HEK293 (cell line): ENCODE measurements around the gene ANKRD13A.

Experiments
- CTCF ChIA-PET: fragments of 350-600 bp; formaldehyde crosslinking; extraction: SDS; loops from one replicate; lab custom pipeline; 2021; ENCODE audit warnings: antibody characterized with exemption; lab: Yijun Ruan, JAX
- POLR2A ChIA-PET: fragments of 300-600 bp; formaldehyde crosslinking; extraction: SDS; loops from one replicate; lab custom pipeline; 2020; ENCODE audit warnings: antibody characterized with exemption, inconsistent platforms; lab: Yijun Ruan, JAX
- H3K27ac ChIP-seq: fragments of 200-500 bp; sonication (Bioruptor generic); 2 replicates; pipeline ENCODE4 v1.5.1; 2014; ENCODE audit warnings: low read depth, low read length, control low read depth, inconsistent platforms; ENCODE audit errors: extremely low read depth
- H3K36me3 ChIP-seq, 2 experiments: fragments of 200-500 bp in 1 of 2; sonication (Bioruptor generic) in 1 of 2; 1 replicate in 1 of 2; 2 replicates in 1 of 2; pipeline ENCODE4 v1.5.1; 2014 to 2017; ENCODE audit warnings: inconsistent platforms in 2 of 2, low read length in 2 of 2; ENCODE audit not compliant: control insufficient read depth in 2 of 2, insufficient read depth in 1 of 2
- H3K4me1 ChIP-seq: fragments of 200-500 bp; sonication (Bioruptor generic); 2 replicates; pipeline ENCODE4 v1.5.1; 2014; ENCODE audit warnings: mild to moderate bottlenecking, low read length, inconsistent platforms; ENCODE audit not compliant: control insufficient read depth, insufficient read depth
- H3K4me3 ChIP-seq: 2 replicates; pipeline ENCODE4 v1.5.1; 2011; ENCODE audit warnings: low read depth, mild to moderate bottlenecking, control low read depth, low read length, moderate library complexity
- H3K9me3 ChIP-seq: fragments of 200-500 bp; sonication (Bioruptor generic); 2 replicates; pipeline ENCODE4 v1.5.1; 2014; ENCODE audit warnings: low read depth, low read length, inconsistent platforms; ENCODE audit not compliant: control insufficient read depth, insufficient read depth
- EGR2 ChIP-seq: fragments of 450-650 bp; formaldehyde crosslinking; IDR thresholded peaks from 2 replicates; pipeline ENCODE4 v1.5.1; 2016; ENCODE audit warnings: low read depth, missing biosample characterization, missing genetic modification characterization
- HIC1 ChIP-seq: fragments of 450-650 bp; formaldehyde crosslinking; IDR thresholded peaks from 2 replicates; pipeline ENCODE4 v1.5.1; 2016; ENCODE audit warnings: missing biosample characterization, missing genetic modification characterization
- PRDM10 ChIP-seq: fragments of 450-650 bp; formaldehyde crosslinking; IDR thresholded peaks from 2 replicates; pipeline ENCODE4 v1.5.1; 2016; ENCODE audit warnings: missing biosample characterization, missing genetic modification characterization
- TCF7L2 ChIP-seq: IDR thresholded peaks from 2 replicates; pipeline ENCODE4 v1.6.1; 2011; ENCODE audit warnings: low read depth, mild to moderate bottlenecking, inconsistent platforms, low read length, moderate library complexity, borderline replicate concordance
- WT1 ChIP-seq: fragments of 450-650 bp; formaldehyde crosslinking; IDR thresholded peaks from 2 replicates; pipeline ENCODE4 v1.5.1; 2016; ENCODE audit warnings: missing biosample characterization, missing genetic modification characterization
- ZBTB17 ChIP-seq: fragments of 450-650 bp; formaldehyde crosslinking; IDR thresholded peaks from 2 replicates; pipeline ENCODE4 v1.5.1; 2016; ENCODE audit warnings: missing biosample characterization, missing genetic modification characterization
- ZBTB7A ChIP-seq: fragments of 450-650 bp; formaldehyde crosslinking; IDR thresholded peaks from 2 replicates; pipeline ENCODE4 v1.5.1; 2016; ENCODE audit warnings: low read depth, missing biosample characterization, missing genetic modification characterization
- ZFHX2 ChIP-seq: fragments of 450-650 bp; formaldehyde crosslinking; conservative IDR thresholded peaks from 2 replicates; pipeline ENCODE4 v1.5.1; 2016; ENCODE audit warnings: missing biosample characterization, missing genetic modification characterization
- ZFP69B ChIP-seq: fragments of 450-650 bp; formaldehyde crosslinking; IDR thresholded peaks from 2 replicates; pipeline ENCODE4 v1.5.1; 2016; ENCODE audit warnings: missing biosample characterization, missing genetic modification characterization
- ZNF155 ChIP-seq: fragments of 450-650 bp; formaldehyde crosslinking; IDR thresholded peaks from 2 replicates; pipeline ENCODE4 v1.5.1; 2016; ENCODE audit warnings: missing biosample characterization, missing genetic modification characterization
- ZNF169 ChIP-seq: fragments of 450-650 bp; formaldehyde crosslinking; IDR thresholded peaks from 2 replicates; pipeline ENCODE4 v1.5.1; 2016; ENCODE audit warnings: missing biosample characterization, missing genetic modification characterization
- ZNF214 ChIP-seq: fragments of 450-650 bp; formaldehyde crosslinking; IDR thresholded peaks from 2 replicates; pipeline ENCODE4 v1.5.1; 2017; ENCODE audit warnings: missing biosample characterization, mild to moderate bottlenecking, missing genetic modification characterization, borderline replicate concordance
- ZNF239 ChIP-seq: fragments of 450-650 bp; formaldehyde crosslinking; IDR thresholded peaks from 2 replicates; pipeline ENCODE4 v1.5.1; 2016; ENCODE audit warnings: missing biosample characterization, missing genetic modification characterization
- ZNF433 ChIP-seq: fragments of 450-650 bp; formaldehyde crosslinking; IDR thresholded peaks from 2 replicates; pipeline ENCODE4 v1.5.1; 2016; ENCODE audit warnings: missing biosample characterization, missing genetic modification characterization, low read depth
- ZNF600 ChIP-seq: fragments of 450-650 bp; formaldehyde crosslinking; IDR thresholded peaks from 2 replicates; pipeline ENCODE4 v1.5.1; 2016; ENCODE audit warnings: missing biosample characterization, missing genetic modification characterization
- ZNF658 ChIP-seq: fragments of 450-650 bp; formaldehyde crosslinking; IDR thresholded peaks from 2 replicates; pipeline ENCODE4; 2016; ENCODE audit warnings: missing biosample characterization, missing genetic modification characterization
- ZNF670 ChIP-seq: fragments of 450-650 bp; formaldehyde crosslinking; IDR thresholded peaks from 2 replicates; pipeline ENCODE4 v1.5.1; 2016; ENCODE audit warnings: missing biosample characterization, missing genetic modification characterization, low read depth
- ZSCAN16 ChIP-seq: fragments of 450-650 bp; formaldehyde crosslinking; IDR thresholded peaks from 2 replicates; pipeline ENCODE4 v1.5.1; 2016; ENCODE audit warnings: missing biosample characterization, missing genetic modification characterization
- ZXDB ChIP-seq: fragments of 450-650 bp; formaldehyde crosslinking; IDR thresholded peaks from 2 replicates; pipeline ENCODE4 v1.5.1; 2016; ENCODE audit warnings: missing biosample characterization, missing genetic modification characterization
- TF ChIP-seq, protein P1 (sequence below): IDR thresholded peaks from 2 replicates; pipeline ENCODE4 v1.6.1; 2011; ENCODE audit warnings: mild to moderate bottlenecking, low read depth, low read length, borderline replicate concordance

The ANKRD13A gene

GRCh38 chr12:110029290-110029815 lies 30.1 kb downstream of the ANKRD13A start:
- Histone ChIP-seq H3K4me3 (no peak overlapping the region), H3K4me1 (peaks cover 2% of the 10 kb centered on the region; the same call in 1 of the 2 replicates), H3K36me3 (peaks cover 31 to 65% of the 10 kb centered on the region in 2 experiments), H3K9me3 (no peaks in the 10 kb centered on the region), H3K27ac (no peak overlapping the region)
- ChIA-PET POLR2A (no interaction called here), CTCF (interaction anchor here (0.6 kb wide), 1 partner anchor 38 kb away, joined by 3 read pairs; no protein-coding TSS in a partner anchor)
- TF ChIP-seq ZFHX2 (tag by site-specific recombination) (peak; percentile 39), EGR2 (peak; percentile 50; the same call in 1 of the 2 replicates), TCF7L2 (no peak)

DNA sequence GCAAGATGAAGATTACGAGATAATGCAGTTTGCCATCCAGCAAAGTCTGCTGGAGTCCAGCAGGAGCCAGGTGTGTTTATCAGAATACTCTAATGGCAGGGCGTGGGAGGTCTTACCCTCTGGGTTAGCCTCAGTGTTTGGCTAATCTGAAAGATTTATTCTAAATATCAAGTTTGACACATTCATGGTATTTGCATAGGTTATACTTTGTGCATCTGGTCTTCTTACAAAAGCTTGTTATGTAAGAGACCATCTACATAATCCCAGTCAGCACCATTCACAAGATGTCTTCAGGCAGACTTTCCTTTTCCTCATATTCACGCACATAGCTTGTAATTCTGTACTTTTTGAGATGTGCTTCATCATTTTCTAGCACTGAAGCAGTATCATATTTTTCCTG lies 34.7 kb downstream of the ANKRD13A start:
- no peak overlapping the region for H3K27ac ChIP-seq
- ChIA-PET CTCF (interaction anchor here (0.7 to 1.3 kb wide), 2 partner anchors 9 to 557 kb away, joined by 4 to 7 read pairs; no protein-coding TSS in a partner anchor), POLR2A (no interaction called here)
- H3K4me3 ChIP-seq: no peak overlapping the region
- TF ChIP-seq ZNF600 (tag by site-specific recombination) (no peak), PRDM10 (tag by site-specific recombination) (no peak), WT1 (no peak), ZNF214 (tag by site-specific recombination) (no peak), ZBTB17 (tag by site-specific recombination) (no peak), ZNF670 (tag by site-specific recombination) (no peak), HIC1 (tag by site-specific recombination) (no peak), ZFP69B (tag by site-specific recombination) (no peak), ZNF169 (no peak), ZNF433 (tag by site-specific recombination) (no peak), ZSCAN16 (tag by site-specific recombination) (no peak), ZNF155 (no peak), ZNF658 (tag by site-specific recombination) (no peak), ZNF239 (tag by site-specific recombination) (no peak), ZBTB7A (tag by site-specific recombination) (no peak), ZXDB (tag by site-specific recombination) (no peak)
- TF ChIP-seq, protein P1, sequence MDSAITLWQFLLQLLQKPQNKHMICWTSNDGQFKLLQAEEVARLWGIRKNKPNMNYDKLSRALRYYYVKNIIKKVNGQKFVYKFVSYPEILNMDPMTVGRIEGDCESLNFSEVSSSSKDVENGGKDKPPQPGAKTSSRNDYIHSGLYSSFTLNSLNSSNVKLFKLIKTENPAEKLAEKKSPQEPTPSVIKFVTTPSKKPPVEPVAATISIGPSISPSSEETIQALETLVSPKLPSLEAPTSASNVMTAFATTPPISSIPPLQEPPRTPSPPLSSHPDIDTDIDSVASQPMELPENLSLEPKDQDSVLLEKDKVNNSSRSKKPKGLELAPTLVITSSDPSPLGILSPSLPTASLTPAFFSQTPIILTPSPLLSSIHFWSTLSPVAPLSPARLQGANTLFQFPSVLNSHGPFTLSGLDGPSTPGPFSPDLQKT: no peak
- H3K36me3 ChIP-seq: peaks cover 30 to 71% of the 10 kb centered on the region in 2 experiments
- no peaks in the 10 kb centered on the region for H3K9me3 ChIP-seq
- H3K4me1 ChIP-seq: peaks cover 3% of the 10 kb centered on the region
